Calu3 (cell line): ENCODE results near the gene NOVA2. TPM values are rescaled to one million over a fixed set of nuclear protein-coding genes. Genes with fewer than 3 reads are reported as not detected.

Experiments used
- BruUV-seq: library from RNA; stranded (reverse); fragments of 400-500 nt; replicated peaks from 2 replicates; lab custom pipeline; 2021; lab: Mats Ljungman, UMichigan
- CTCF ChIA-PET: fragments of 300-600 bp; sonication (Branson Sonifier 250); formaldehyde crosslinking; loops from one replicate; lab custom pipeline; 2022; ENCODE audit warnings: antibody characterized with exemption; lab: Charles Lee
- DNase-seq: peaks from one replicate; pipeline ENCODE4 v3.0.0; 2022
- H3K27ac Mint-ChIP-seq: one replicate; pipeline ENCODE4 v1.8.0; 2022; ENCODE audit warnings: mixed read lengths; ENCODE audit not compliant: unreplicated experiment
- H3K27me3 Mint-ChIP-seq: one replicate; pipeline ENCODE4 v1.8.0; 2022; ENCODE audit warnings: mixed read lengths; ENCODE audit not compliant: unreplicated experiment
- H3K36me3 Mint-ChIP-seq: one replicate; pipeline ENCODE4 v1.8.0; 2022; ENCODE audit warnings: mild to moderate bottlenecking, moderate library complexity, mixed read lengths; ENCODE audit not compliant: insufficient read depth, unreplicated experiment
- H3K4me1 Mint-ChIP-seq: one replicate; pipeline ENCODE4 v1.8.0; 2022; ENCODE audit warnings: mild to moderate bottlenecking, low read depth, mixed read lengths; ENCODE audit not compliant: unreplicated experiment
- H3K4me3 Mint-ChIP-seq: one replicate; pipeline ENCODE4 v1.8.0; 2022; ENCODE audit warnings: mild to moderate bottlenecking, low read depth, moderate library complexity, mixed read lengths; ENCODE audit not compliant: unreplicated experiment
- H3K9me3 Mint-ChIP-seq: one replicate; pipeline ENCODE4 v1.8.0; 2022; ENCODE audit warnings: low read depth, mixed read lengths; ENCODE audit not compliant: unreplicated experiment
- intact Hi-C: fragments of 100-400 bp; cut with micrococcal nuclease; formaldehyde crosslinking; loops from one replicate; pipeline ENCODE4 v1.10.0; 2022; ENCODE audit not compliant: unreplicated experiment
- total RNA-seq: library from RNA; stranded (reverse); gene quantifications from 2 replicates; pipeline ENCODE4 v1.2.3, GENCODE V29; 2022
- TF ChIP-seq, protein P1 (sequence below): fragments of 200-600 bp; IDR thresholded peaks from one replicate; pipeline ENCODE4 v1.8.0; 2022; ENCODE audit warnings: antibody characterized with exemption; ENCODE audit not compliant: unreplicated experiment

Gene NOVA2
- total RNA-seq, 1 experiment from 2014 or later, result not detected

- no peaks in the 10 kb centered on the region for H3K36me3 Mint-ChIP-seq
- no peaks in the 10 kb centered on the region for H3K4me1 Mint-ChIP-seq
- H3K4me3 Mint-ChIP-seq, result no peak overlapping the region
- no peak for DNase-seq
- CTCF ChIA-PET, result no interaction called here
- H3K9me3 Mint-ChIP-seq, result no peaks in the 10 kb centered on the region
- BruUV-seq, result no TSS peak
- no peak overlapping the region for H3K27ac Mint-ChIP-seq
- intact Hi-C loops, result no loop called here
- peaks cover 75% of the 10 kb centered on the region for H3K27me3 Mint-ChIP-seq
- TF ChIP-seq, protein P1, sequence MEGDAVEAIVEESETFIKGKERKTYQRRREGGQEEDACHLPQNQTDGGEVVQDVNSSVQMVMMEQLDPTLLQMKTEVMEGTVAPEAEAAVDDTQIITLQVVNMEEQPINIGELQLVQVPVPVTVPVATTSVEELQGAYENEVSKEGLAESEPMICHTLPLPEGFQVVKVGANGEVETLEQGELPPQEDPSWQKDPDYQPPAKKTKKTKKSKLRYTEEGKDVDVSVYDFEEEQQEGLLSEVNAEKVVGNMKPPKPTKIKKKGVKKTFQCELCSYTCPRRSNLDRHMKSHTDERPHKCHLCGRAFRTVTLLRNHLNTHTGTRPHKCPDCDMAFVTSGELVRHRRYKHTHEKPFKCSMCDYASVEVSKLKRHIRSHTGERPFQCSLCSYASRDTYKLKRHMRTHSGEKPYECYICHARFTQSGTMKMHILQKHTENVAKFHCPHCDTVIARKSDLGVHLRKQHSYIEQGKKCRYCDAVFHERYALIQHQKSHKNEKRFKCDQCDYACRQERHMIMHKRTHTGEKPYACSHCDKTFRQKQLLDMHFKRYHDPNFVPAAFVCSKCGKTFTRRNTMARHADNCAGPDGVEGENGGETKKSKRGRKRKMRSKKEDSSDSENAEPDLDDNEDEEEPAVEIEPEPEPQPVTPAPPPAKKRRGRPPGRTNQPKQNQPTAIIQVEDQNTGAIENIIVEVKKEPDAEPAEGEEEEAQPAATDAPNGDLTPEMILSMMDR, result no peak
Measured at GRCh38 chr19:45940515-45940805, 33.2 kb downstream of the NOVA2 start.

- H3K36me3 Mint-ChIP-seq, result no peaks in the 10 kb centered on the region
- H3K27ac Mint-ChIP-seq, result no peak overlapping the region
- TF ChIP-seq, protein P1, result no peak
- peaks cover 75% of the 10 kb centered on the region for H3K27me3 Mint-ChIP-seq
- no TSS peak for BruUV-seq
- no peak overlapping the region for H3K4me3 Mint-ChIP-seq
- intact Hi-C loops, result no loop called here
- no peak for DNase-seq
- no peaks in the 10 kb centered on the region for H3K9me3 Mint-ChIP-seq
- CTCF ChIA-PET, result no interaction called here
- no peaks in the 10 kb centered on the region for H3K4me1 Mint-ChIP-seq
Measured at GRCh38 chr19:45939792-45940514, 33.7 kb downstream of the NOVA2 start.

GRCh38 chr19:45938733-45939319, 34.8 kb downstream of the NOVA2 start:
- CTCF ChIA-PET, result interaction anchor here (0.5 kb wide), 1 partner anchor 32 kb away, joined by 3 read pairs; no protein-coding TSS in a partner anchor
- no peak overlapping the region for H3K4me3 Mint-ChIP-seq
- no peaks in the 10 kb centered on the region for H3K36me3 Mint-ChIP-seq
- intact Hi-C loops, result no loop called here
- BruUV-seq, result no TSS peak
- TF ChIP-seq, protein P1, result no peak
- no peak for DNase-seq
- no peaks in the 10 kb centered on the region for H3K9me3 Mint-ChIP-seq
- no peaks in the 10 kb centered on the region for H3K4me1 Mint-ChIP-seq
- peaks cover 75% of the 10 kb centered on the region for H3K27me3 Mint-ChIP-seq
- no peak overlapping the region for H3K27ac Mint-ChIP-seq

DNA sequence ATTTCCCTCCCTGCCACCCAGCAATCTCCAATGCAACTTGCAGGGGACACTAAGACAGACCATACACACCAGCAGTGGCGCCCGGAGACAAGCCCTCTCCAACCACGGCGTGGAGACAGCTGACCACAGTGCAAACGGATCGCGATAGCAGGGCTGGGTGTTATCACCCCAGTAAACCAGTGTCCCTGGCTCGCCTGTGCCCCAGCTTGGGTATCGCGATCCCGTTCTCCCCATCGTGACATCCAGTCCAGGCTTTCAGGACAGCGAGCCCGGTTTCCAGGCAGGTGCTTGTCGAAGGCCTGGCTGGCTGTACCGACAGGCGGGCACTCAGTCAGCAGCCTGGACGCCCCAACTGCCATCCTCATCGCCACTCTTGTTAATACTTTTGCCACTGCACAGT, 38.4 kb downstream of the NOVA2 start:
- BruUV-seq, result no TSS peak
- Mint-ChIP-seq H3K36me3 (no peaks in the 10 kb centered on the region), H3K4me1 (no peaks in the 10 kb centered on the region), H3K9me3 (no peaks in the 10 kb centered on the region), H3K27me3 (peaks cover 64% of the 10 kb centered on the region), H3K27ac (no peak overlapping the region), H3K4me3 (no peak overlapping the region)
- CTCF ChIA-PET, result no interaction called here
- intact Hi-C loops, result no loop called here
- no peak for DNase-seq
- TF ChIP-seq, protein P1, result no peak
